Activated CD8-positive, alpha-beta memory T cell treated with anti-CD3 and anti-CD28 coated beads for 36 hours (primary cell): ENCODE measurements around the gene PIM2. TPM values are rescaled to one million over a fixed set of nuclear protein-coding genes. Genes with fewer than 3 reads are reported as not detected.

ENCODE experiments used
- CTCF ChIA-PET: fragments of 350-600 bp; sonication (Branson Sonifier 250); formaldehyde crosslinking; loops from one replicate; lab custom pipeline; 2021; ENCODE audit warnings: antibody characterized with exemption; lab: Charles Lee
- POLR2A ChIA-PET: fragments of 350-600 bp; sonication (Branson Sonifier 250); formaldehyde crosslinking; loops from one replicate; lab custom pipeline; 2021; ENCODE audit warnings: antibody characterized with exemption; lab: Charles Lee
- total RNA-seq, 2 experiments: library from RNA; stranded (reverse); gene quantifications; one replicate each; pipeline ENCODE4 v1.2.3, GENCODE V29; 2021

Gene PIM2
- total RNA-seq, result 100 to 1,000 TPM; 275 to 277 TPM

- POLR2A ChIA-PET, result interaction anchor here (1.0 to 3.4 kb wide), 3 partner anchors 20 to 40 kb away, joined by 3 to 76 read pairs (median 6); no protein-coding TSS in a partner anchor
- CTCF ChIA-PET, result interaction anchor here (1.3 to 2.6 kb wide), 4 partner anchors 17 to 22 kb away, joined by 3 to 13 read pairs (median 6); no protein-coding TSS in a partner anchor
These were observed at the start of gene PIM2 for GRCh38 chrX:48918643-48919340. PIM2 (minus strand) TSS chrX:48919024; CDS start chrX:48918834, 190 bp downstream.

GRCh38 chrX:48968377-48968776, 49.6 kb upstream of the PIM2 start:
- ChIA-PET POLR2A (no interaction called here), CTCF (no interaction called here)

- ChIA-PET POLR2A (no interaction called here), CTCF (no interaction called here)
These were observed 48.2 kb upstream of the PIM2 start for GRCh38 chrX:48966796-48967579.

GRCh38 chrX:48965959-48966358, 47.1 kb upstream of the PIM2 start:
- ChIA-PET CTCF (no interaction called here), POLR2A (no interaction called here)

- POLR2A ChIA-PET, result no interaction called here
- CTCF ChIA-PET, result interaction anchor here (0.7 kb wide), 1 partner anchor 224 kb away, joined by 4 read pairs; the partner anchor contains the start of gene PRICKLE3
These were observed 42.8 kb upstream of the PIM2 start for GRCh38 chrX:48961585-48962091.

GRCh38 chrX:48960291-48960690, 41.5 kb upstream of the PIM2 start:
- CTCF ChIA-PET, result no interaction called here
- POLR2A ChIA-PET, result no interaction called here

- POLR2A ChIA-PET, result interaction anchor here (0.5 to 1.4 kb wide), 7 partner anchors 21 to 214 kb away, joined by 3 to 8 read pairs (median 4); partner anchors contain the start of genes GRIPAP1 and TFE3
- CTCF ChIA-PET, result no interaction called here
These were observed 39.8 kb upstream of the PIM2 start for GRCh38 chrX:48958635-48959094.

GRCh38 chrX:48957827-48958634, 39.2 kb upstream of the PIM2 start:
- ChIA-PET CTCF (no interaction called here), POLR2A (interaction anchor here (0.5 to 1.4 kb wide), 9 partner anchors 21 to 215 kb away, joined by 3 to 8 read pairs (median 4); partner anchors contain the start of genes GRIPAP1 and TFE3)

- ChIA-PET CTCF (no interaction called here), POLR2A (interaction anchor here (0.8 kb wide), 2 partner anchors 86 to 99 kb away, joined by 3 to 5 read pairs; no protein-coding TSS in a partner anchor)
These were observed 38.6 kb upstream of the PIM2 start, which contains the start of gene OTUD5 for GRCh38 chrX:48957477-48957826. OTUD5 (minus strand) TSS chrX:48957607; CDS start chrX:48957570, 37 bp downstream.

GRCh38 chrX:48956728-48957414, 38.0 kb upstream of the PIM2 start:
- CTCF ChIA-PET, result interaction anchor here (0.6 to 1.5 kb wide), 2 partner anchors 13 to 114 kb away, joined by 3 read pairs; no protein-coding TSS in a partner anchor
- POLR2A ChIA-PET, result interaction anchor here (0.9 kb wide), 1 partner anchor 211 kb away, joined by 3 read pairs; no protein-coding TSS in a partner anchor

- ChIA-PET CTCF (interaction anchor here (1.1 kb wide), 1 partner anchor 9 kb away, joined by 3 read pairs; no protein-coding TSS in a partner anchor), POLR2A (interaction anchor here (1.0 to 2.0 kb wide), 2 partner anchors 37 to 57 kb away, joined by 3 to 4 read pairs; partner anchors contain the start of gene SLC35A2)
These were observed 29.8 kb upstream of the PIM2 start for GRCh38 chrX:48948589-48948988.

- POLR2A ChIA-PET, result interaction anchor here (1.0 kb wide), 1 partner anchor 9 kb away, joined by 3 read pairs; no protein-coding TSS in a partner anchor
- CTCF ChIA-PET, result interaction anchor here (1.0 to 1.5 kb wide), 5 partner anchors 10 to 55 kb away, joined by 3 to 4 read pairs (median 4); no protein-coding TSS in a partner anchor
These were observed 26.9 kb upstream of the PIM2 start for GRCh38 chrX:48945517-48946348.

- CTCF ChIA-PET, result interaction anchor here (1.2 kb wide), 1 partner anchor 13 kb away, joined by 3 read pairs; no protein-coding TSS in a partner anchor
- POLR2A ChIA-PET, result interaction anchor here (1.2 to 1.6 kb wide), 2 partner anchors 24 to 51 kb away, joined by 4 to 6 read pairs; partner anchors contain the start of gene PIM2
These were observed 24.1 kb upstream of the PIM2 start for GRCh38 chrX:48942895-48943294.

GRCh38 chrX:48940404-48940955, 21.7 kb upstream of the PIM2 start:
- POLR2A ChIA-PET, result interaction anchor here (0.7 to 6.7 kb wide), 2 partner anchors 21 to 42 kb away, joined by 3 to 76 read pairs; partner anchors contain the start of genes PIM2 and PQBP1
- CTCF ChIA-PET, result interaction anchor here (0.5 to 2.6 kb wide), 4 partner anchors 21 to 284 kb away, joined by 3 to 13 read pairs (median 4); partner anchors contain the start of gene PIM2

GRCh38 chrX:48939524-48940228, 20.9 kb upstream of the PIM2 start:
- ChIA-PET POLR2A (interaction anchor here (0.7 to 6.7 kb wide), 3 partner anchors 21 to 42 kb away, joined by 3 to 76 read pairs (median 8); partner anchors contain the start of genes PIM2, PQBP1 and SLC35A2), CTCF (interaction anchor here (0.6 to 2.6 kb wide), 6 partner anchors 9 to 81 kb away, joined by 3 to 13 read pairs (median 4); partner anchors contain the start of gene PIM2)
